ENCODE data around the gene KIAA1549.
A peak's percentile ranks its signal among the peaks of the same experiment; 100 is the strongest.

KIAA1549 gene

GRCh38 chr7:138907201-138907847 is 73.9 kb downstream of the KIAA1549 start:
- DNase-seq (ENCODE audit: low read depth in 3 of 3): no peak

GRCh38 chr7:138903859-138904435 is 77.2 kb downstream of the KIAA1549 start:
- no peak for DNase-seq (ENCODE audit: low read depth in 3 of 3)

DNA sequence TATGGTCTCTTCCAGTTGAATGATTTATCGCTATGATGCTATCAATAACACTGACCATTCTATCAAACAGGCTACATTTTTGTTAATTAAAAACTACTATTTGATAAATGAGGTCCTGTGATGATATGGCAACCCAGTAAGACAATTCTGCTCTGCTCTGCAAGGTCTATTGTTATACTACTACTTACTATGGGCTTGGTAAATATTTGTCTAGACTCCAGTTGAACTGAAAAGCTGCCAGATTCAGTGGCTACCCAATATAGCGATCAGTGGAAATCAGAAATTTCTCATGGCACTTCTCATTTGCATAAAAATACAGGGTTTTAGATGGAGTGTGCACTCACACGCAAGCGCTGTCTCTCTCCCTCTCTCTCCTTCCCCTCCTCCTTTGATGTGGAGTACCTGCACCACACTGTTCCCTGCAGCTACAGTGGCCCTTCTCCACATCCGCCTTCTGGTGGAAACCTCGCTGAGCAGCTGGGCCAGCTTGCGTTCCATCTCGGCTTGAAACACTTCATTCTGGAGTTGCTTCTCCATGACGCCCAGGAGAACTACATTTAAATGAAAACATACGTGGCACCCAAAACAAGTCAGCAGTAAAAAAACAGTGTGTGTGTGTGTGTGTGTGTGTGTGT is 77.9 kb downstream of the KIAA1549 start:
- peak; percentile 35 to 73 (median 46) for DNase-seq (ENCODE audit: low read depth in 3 of 3)

DNA sequence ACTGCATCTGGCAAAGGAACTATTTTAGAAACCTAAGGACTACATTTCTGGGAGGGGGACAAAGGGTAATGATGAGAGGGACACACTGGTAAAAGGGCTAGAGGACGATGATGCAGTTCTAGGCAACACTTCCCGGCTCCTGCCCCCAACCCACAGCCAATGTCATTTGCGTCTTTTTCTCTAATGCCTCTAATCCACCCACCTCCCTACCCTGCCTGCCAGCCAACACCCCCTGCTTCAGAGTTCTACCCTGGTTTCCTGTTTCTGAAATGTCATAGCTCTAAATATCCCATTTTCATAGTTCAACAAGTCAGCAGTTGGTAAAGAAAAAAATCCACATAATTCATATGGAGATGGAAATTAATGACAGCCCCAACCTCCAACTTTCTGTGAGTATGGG is 79.0 kb downstream of the KIAA1549 start:
- DNase-seq (ENCODE audit: low read depth in 3 of 3): peak in 1 of 3 experiments; percentile 6

DNA sequence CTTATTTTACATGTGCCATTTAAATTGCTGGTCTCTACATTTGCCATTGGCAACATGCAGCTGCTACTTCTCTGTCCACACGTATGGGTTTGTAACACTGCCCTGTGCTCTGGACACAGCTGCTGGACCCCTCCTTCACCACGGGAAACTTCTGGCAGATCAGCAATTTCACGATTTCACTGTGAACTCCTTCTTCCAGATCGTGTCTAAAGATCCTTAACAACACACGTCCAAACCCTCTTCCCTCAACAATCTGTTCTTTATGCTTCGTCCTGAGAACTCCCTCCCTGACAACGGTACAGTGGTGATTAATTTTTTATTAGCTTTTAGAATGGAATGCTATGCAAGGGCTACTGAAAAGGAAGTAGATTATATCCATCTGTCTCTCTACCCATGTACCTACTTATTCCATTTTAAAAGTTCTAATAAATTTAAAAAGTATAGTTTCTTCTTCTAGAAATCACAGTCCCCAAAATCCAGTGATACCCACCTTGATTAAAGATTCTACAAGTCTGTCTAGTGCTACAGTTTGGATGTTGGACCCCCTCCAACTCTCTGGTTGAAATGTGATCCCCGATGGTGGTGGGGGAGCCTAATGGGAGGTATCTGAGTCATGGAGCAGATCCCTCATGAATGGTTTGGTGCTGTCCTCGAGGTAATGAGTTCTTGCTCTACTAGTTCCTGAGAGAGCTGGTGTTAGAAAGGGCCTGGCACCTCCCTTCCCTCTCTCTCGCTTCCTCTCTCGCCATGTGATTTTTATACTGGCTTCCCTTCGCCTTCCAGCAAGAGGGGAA is 81.0 kb downstream of the KIAA1549 start:
- DNase-seq (ENCODE audit: low read depth in 3 of 3): no peak

GRCh38 chr7:138898802-138899201 is 82.4 kb downstream of the KIAA1549 start:
- no peak for DNase-seq (ENCODE audit: low read depth in 3 of 3)

- DNase-seq (ENCODE audit: low read depth in 3 of 3): peak in 2 of 3 experiments; percentile 3 to 15
Measured at GRCh38 chr7:138898255-138898654, 82.9 kb downstream of the KIAA1549 start.

- no peak for DNase-seq (ENCODE audit: low read depth in 3 of 3)
Measured at GRCh38 chr7:138895679-138896078, 85.5 kb downstream of the KIAA1549 start.

- DNase-seq (ENCODE audit: low read depth in 3 of 3): no peak
Measured at GRCh38 chr7:138893258-138893657, 87.9 kb downstream of the KIAA1549 start.

DNA sequence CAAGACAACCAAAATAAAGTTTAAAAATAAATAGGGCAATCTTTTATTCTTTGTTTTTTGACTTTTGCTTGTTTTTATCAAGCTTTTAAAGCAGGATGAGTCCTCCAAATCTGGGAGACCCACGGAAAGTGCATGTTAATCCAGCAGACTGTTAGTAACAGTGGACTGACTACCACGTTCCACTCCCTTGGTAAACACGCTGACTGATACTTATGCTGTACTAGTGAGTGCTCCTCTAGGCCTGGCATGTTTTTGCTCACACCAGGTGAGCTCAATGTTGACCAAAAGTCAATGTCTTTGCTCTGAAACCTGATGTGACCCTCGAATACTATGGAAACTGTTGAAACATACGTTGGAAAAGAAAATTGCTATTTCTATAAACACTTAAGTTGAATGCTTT is 88.4 kb downstream of the KIAA1549 start:
- DNase-seq (ENCODE audit: low read depth in 3 of 3): no peak

GRCh38 chr7:138892006-138892630 is 89.1 kb downstream of the KIAA1549 start:
- DNase-seq (ENCODE audit: low read depth in 3 of 3): no peak

GRCh38 chr7:138891446-138891810 is 89.8 kb downstream of the KIAA1549 start:
- DNase-seq (ENCODE audit: low read depth in 3 of 3): no peak

DNA sequence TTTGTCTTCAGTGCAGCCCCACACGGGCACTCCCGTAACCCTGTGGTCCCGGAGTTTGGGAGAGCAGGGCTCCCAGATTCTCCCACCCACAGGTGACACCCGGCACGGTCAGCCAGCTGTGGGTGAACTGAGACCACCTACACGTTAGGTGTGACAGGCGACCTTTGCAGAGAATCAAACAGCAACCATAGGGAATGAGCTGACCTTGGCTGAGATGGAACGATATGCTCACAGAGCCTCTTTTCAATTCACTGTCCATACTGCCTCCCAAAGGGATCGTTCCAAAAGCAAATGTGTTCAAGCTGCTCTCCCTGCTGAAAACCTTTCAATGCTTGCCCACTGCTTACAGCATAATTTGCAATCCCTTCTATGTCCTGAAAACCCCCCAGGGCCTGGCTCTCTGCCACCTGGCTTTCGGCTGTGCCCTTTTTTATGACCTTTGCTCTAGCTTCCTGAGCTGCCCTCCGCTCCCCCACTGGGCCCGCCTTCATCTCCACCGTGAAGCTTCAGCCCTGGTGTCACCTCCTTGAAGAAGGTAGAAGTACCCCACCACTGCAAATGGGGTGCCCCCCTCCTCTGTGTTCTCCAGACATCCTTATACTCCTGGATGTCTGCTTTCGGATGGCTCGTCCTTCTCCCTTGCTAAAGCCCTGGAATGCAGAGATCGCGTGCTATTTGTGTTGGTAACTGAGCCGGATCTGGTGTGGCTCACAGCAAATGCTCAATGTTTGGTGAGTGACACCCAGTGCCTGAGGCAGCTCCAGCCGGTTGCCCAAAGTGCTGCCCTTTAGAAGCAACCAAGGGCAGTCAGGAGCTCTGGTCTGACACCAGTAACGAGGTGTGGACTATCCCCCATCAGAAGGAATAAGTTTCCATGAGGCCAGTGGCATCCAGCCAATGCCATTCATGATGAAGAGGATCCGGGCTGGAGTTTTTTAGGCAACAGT is 90.4 kb downstream of the KIAA1549 start:
- no peak for DNase-seq (ENCODE audit: low read depth in 3 of 3)

- DNase-seq (ENCODE audit: low read depth in 3 of 3): no peak
Measured at GRCh38 chr7:138889582-138890498, 91.3 kb downstream of the KIAA1549 start.

GRCh38 chr7:138887872-138888656 is 93.1 kb downstream of the KIAA1549 start:
- DNase-seq (ENCODE audit: low read depth in 3 of 3): no peak

GRCh38 chr7:138887085-138887710 is 94.0 kb downstream of the KIAA1549 start:
- DNase-seq (ENCODE audit: low read depth in 3 of 3): no peak

- peak in 2 of 3 experiments; percentile 20 to 49 for DNase-seq (ENCODE audit: low read depth in 3 of 3)
Measured at GRCh38 chr7:138886501-138886917, 94.7 kb downstream of the KIAA1549 start.

DNA sequence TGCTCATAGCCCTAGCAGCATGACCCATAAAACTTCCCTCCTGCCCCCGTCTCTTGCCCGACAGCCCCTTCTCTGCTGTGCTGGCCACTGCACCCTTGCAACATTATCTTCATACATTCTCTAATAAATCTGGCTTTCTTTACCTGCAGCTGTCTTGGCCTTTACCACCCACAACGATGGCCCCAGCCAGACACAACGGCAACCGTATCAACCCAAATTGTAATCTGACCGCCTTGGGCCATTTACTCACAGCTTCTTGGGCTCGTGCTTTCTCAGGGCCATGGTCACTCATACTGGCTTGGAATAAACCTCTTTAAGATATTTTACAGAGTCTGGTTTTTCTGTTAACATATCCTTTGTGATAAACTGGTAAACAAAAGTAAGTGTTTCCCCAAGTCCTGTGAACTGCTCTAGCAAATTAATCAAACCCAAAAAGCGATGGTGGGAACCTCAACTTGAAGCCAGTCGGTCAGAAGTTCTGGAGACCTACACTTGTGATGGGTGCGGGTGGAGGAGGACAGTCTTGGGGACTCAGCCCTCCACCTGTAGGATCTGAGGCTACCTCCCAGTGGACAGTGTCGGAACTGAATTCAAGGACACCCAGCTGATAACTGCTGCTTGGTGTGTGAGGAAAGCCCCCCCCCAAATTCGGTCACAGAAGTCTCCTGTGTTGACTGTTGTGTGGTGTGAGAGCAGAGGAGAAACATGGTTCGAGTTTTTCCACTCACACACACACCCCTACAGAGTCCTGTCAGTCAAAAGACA is 95.6 kb downstream of the KIAA1549 start:
- DNase-seq (ENCODE audit: low read depth in 3 of 3): no peak
